Stimulated activated CD8-positive, alpha-beta memory T cell treated with anti-CD3 and anti-CD28 coated beads, Interleukin-2, amount 100 ng/mL, for 48 hours (primary cell): ENCODE data around the gene DDR1.
A peak's percentile ranks its signal among the peaks of the same experiment; 100 is the strongest.
"Not testable (repeated sequence)": the region's sequence is repeated elsewhere in the genome, so short reads cannot be mapped to it uniquely, and the experiment has no call there.

Experiments
- DNase-seq, 2 donors: peaks; one replicate each; pipeline ENCODE4 v3.0.0-alpha.2; 2020; ENCODE audit warnings: low read depth in 2 of 2

DDR1 gene

DNA sequence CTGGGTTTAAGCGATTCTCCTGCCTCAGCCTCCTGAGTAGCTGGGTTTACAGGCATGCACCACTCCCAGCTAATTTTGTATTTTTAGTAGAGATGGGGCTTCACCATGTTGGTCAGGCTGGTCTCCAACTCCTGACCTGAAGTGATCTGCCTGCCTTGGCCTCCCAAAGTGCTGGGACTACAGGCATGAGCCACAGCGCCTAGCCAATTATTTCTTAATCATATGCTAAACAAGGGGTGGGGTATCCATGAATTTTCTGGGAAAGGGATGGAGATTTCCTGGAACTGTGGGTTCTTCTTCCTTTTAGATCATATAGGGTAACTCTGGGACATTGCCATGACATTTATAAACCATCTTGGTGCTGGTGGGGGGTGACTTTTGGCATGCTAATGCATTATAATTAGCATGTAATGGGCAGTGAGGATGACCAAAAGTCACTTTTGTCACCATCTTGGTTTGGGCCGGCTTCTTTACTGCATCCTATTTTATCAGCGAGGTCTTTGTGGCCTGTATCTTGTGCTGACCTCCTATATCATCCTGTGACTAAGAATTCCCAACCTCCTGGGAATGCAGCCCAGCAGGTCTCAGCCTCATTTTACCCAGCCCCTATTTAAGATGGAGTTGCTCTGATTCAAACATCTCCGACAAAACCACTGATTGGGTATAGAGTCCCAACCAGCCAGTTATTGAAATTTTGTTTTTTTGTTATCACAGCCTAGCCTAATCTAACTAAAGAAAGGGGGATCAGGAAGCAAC is 29.9 kb upstream of the DDR1 start:
- no peak for DNase-seq

- no peak for DNase-seq
These were observed 28.8 kb upstream of the DDR1 start for GRCh38 chr6:30855429-30856075.

DNA sequence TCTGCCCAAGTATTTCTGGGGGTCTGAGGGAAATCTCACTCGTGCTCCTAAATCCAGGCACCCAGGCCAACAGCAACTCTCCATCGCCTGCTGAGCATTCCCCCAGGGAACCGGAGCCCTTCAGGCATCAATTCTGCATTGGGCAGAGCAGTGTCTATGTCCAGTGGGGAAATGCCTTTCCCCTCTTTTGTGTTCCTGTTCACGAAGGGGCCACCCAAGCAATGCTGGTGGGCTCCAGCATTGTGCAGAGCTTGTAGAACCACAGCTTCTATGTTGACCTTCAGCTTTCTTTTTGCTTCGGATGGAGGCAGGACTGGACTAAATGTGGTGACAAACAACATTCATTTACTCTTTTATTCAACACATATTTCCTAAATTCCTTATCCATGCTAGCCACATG is 27.2 kb upstream of the DDR1 start:
- no peak for DNase-seq

DNA sequence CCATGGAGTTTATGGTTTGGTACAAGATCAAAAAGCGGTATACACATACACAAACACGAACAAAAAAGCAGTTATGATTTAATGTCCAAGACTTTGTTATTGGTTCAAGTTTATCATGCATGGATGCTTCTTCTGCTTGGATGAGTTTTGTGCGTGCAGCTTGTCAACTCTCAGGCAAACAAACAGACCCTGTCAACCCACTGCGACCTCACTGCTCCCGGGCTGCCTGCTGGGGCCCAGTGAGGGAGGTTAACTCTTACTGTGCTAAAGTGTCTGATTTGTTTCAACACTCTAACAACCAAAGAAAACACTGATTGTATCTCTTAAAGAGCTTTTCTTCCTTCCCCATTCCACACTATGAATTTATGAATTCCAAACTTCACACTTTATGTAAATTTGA is 26.8 kb upstream of the DDR1 start:
- no peak for DNase-seq

DNA sequence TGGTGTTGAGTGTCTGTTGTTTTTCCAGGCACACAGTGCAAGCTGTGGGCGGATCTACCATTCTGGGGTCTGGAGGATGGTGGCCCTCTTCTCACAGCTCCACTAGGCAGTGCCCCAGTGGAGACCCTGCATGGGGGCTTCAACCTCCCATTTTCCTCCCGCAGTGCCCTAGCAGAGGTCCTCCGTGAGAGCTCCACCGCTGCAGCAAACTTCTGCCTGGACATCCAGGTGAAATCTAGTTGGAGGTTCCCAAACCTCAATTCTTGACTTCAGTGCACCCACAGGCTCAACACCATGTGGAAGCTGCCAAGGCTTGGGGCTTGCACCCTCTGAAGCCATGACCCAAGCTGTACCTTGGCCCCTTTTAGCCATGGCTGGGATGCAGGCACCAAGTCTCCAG is 24.6 kb upstream of the DDR1 start:
- not testable (repeated sequence) for DNase-seq

GRCh38 chr6:30861257-30862048 is 22.9 kb upstream of the DDR1 start:
- DNase-seq, result no peak

- DNase-seq, result no peak
These were observed 22.0 kb upstream of the DDR1 start for GRCh38 chr6:30862156-30862875.

GRCh38 chr6:30864325-30864724 is 20.0 kb upstream of the DDR1 start:
- no peak for DNase-seq

- not testable (repeated sequence) for DNase-seq
These were observed 15.0 kb upstream of the DDR1 start for GRCh38 chr6:30869241-30869749.

GRCh38 chr6:30870546-30870945 is 13.8 kb upstream of the DDR1 start:
- DNase-seq, result no peak

DNA sequence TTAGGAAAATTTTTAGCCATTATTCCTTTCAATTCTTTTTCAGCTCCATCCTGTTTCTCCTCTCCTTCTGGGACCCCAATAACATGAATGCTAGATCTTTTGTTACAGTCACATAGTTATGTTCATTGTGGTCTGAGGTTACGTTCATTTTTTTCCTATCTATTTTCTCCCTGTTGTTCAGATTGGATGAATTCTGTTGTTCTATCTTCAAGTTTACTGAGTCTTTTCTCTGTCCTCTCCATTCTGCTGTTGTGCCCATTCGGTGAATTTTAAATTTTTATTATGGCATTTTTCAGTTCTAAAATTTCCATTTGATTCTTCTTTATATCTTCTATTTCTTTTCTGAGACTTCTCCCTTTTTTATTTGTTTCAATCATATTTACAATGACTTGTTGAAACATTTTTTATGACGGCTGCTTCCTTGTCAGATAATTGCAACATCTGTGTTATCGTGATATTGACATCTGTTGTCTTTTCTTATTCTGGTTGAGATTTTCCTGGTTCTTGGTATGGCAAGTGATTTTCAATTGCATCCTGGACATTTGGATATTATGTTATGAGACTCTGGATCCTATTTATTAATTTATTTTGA is 12.6 kb upstream of the DDR1 start:
- no peak for DNase-seq

GRCh38 chr6:30873137-30873640 is 11.1 kb upstream of the DDR1 start:
- DNase-seq, result no peak

DNA sequence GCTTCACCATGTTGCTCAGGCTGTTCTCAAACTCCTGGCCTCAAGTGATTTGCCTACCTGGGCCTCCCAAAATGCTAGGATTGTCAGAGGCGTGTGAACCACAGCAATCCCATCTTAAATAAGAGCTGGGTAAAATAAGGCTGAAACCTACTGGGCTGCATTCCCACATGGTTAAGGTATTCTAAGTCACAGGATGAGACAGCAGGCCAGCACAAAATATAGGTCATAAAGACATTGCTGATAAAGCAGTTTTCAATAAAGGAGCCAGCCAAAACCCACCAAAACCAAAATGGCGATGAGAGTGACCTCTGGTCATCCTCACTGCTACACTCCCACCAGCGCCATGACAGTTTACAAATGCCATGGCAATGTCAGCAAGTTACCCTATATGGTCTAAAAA is 10.5 kb upstream of the DDR1 start:
- DNase-seq, result not testable (repeated sequence)

- DNase-seq, result no peak
These were observed 8.9 kb upstream of the DDR1 start for GRCh38 chr6:30875244-30876038.

DNA sequence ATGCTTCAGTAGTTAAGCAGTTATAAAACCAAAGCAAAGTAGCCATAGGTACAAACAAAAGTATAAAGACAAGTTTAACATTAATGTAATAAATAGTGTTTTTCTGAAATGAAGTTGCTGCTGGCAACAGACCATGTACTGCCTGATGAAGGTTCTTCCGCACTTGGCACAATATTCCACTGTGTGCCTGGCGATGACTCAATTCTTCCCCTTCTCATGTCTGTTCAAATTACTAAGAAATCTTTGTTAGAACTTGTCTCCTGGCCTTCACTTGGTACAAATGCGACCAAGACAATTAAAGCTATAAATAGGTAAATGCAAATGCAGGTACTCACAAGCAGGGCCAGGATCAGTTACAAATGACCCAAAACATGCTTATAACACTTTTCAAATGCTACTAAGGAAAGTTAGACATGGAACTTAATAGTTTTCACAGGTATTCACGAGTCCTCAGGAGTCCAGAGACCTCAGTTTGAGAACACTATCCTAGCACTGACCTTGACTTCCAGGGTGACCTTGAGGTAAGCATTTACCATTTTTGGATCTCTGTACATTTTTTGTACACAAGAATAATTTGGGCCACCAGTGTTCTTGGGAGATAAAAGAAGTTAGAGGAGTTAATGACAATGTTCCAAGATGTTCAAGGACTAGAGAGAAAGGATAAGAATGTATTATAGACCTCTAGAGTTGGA is 8.1 kb upstream of the DDR1 start:
- DNase-seq, result no peak

GRCh38 chr6:30877419-30878262 is 6.7 kb upstream of the DDR1 start:
- DNase-seq, result peak; percentile 64 to 65

DNA sequence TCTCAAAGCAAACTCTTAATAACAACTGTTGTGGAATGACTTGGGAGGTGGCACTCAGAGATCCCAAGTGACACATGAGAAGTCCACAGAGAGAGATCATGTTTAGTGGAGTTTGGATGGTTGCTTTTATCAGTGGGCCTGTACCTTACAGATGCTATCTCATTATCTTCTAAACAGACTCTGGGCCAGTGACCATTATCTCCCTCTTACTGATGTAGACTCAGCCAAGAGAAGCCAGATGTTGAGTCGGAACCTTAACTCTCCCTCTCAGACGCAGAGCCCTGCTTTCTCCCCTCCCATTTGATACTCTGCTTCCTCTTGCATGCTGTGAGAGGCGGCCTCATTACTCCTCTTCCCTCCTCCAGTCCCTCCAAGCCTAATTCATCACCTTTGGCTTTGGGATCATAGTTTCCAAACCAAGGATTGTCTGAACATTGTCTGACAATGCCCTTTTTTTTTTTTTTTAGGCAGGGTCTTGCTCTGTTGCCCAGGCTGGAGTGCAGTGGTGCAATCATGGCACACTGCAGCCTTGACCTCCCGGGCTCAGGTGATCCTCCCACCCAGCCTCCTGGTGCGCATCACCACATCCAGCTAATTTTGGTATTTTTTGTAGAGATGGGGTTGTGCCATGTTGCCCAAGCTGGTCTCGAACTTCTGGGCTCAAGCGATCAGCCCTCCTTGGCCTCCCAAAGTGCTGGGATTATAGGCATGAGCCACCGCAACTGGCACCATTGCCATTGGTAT is 4.5 kb upstream of the DDR1 start:
- no peak for DNase-seq

DNA sequence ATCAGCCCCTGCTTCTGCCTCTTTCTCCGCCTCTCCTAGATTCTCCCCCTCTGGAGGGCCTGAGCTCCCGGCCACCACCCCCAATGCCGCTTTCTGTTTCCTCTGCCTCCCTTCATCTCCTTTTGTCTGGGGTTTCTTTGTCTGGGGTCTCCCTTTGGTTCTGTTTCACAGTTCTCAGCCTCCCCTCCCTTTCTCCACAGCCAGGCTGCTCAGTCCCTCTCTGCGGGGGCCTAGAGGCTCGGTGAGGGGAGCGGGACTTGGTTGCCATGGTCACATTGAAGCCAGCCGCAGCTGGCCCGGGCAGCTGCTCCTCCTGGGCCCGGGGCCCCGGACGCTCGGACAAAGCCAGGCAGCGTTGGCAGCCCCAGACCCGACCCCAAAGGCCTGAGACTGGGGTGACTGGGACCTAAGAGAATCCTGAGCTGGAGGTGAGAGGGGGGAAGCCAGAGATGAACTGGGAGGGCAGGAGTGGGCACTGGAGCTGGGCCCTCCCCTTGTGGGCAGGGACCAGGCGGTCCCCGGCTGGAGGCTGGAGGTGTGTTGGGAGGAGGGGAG is 3.5 kb upstream of the DDR1 start:
- no peak for DNase-seq
